Spleen (tissue), 7 donors: ENCODE data around the gene MALAT1.
"Not testable (repeated sequence)": the region's sequence is repeated elsewhere in the genome, so short reads cannot be mapped to it uniquely, and the experiment has no call there.

Source experiments
- POLR2A ChIP-seq, 3 donors: fragments of 450-650 bp; IDR thresholded peaks; one replicate each; pipeline ENCODE4 v1.5.1; 2017; ENCODE audit warnings: antibody characterized with exemption in 3 of 3, mild to moderate bottlenecking in 1 of 3
- TF ChIP-seq, protein P1 (sequence below), 11 experiments: fragments of 200-600 bp in 7 of 11; fragments of 450-650 bp in 4 of 11; sonication (generic) in 4 of 11; IDR thresholded peaks in 8 of 11; conservative IDR thresholded peaks in 3 of 11; 1 replicate in 7 of 11; 2 replicates in 4 of 11; pipeline versions ENCODE4 v1.4.0 to v1.8.0; 2016 to 2021; ENCODE audit warnings: antibody characterized with exemption in 11 of 11, inconsistent platforms in 4 of 11, mild to moderate bottlenecking in 1 of 11
- donor health status: DM: no; HTN: no; CAD: no; lungs with moderate emphysema.
- donor health status: DM: no; HTN: no; CAD: no.
- donor health status: DM: no; HTN: no; CAD: no.

DNA sequence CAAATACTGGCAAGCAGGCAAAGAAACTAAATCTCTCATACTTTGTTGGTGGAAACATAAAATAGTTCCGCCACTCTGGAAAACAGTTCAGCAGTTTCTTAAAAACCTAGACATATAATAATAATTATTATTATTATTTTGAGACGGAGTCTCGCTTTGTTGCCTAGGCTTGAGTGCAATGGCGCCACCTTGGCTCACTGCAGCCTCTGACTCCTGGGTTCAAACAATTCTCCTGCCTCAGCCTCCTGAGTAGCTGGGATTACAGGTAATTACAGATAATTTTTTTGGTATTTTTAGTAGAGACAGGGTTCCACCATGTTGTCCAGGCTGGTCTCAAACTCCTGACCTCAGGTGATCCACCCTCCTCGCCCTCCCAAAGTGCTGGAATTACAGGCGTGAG, 31.5 kb upstream of the MALAT1 start:
- TF ChIP-seq, protein P1, sequence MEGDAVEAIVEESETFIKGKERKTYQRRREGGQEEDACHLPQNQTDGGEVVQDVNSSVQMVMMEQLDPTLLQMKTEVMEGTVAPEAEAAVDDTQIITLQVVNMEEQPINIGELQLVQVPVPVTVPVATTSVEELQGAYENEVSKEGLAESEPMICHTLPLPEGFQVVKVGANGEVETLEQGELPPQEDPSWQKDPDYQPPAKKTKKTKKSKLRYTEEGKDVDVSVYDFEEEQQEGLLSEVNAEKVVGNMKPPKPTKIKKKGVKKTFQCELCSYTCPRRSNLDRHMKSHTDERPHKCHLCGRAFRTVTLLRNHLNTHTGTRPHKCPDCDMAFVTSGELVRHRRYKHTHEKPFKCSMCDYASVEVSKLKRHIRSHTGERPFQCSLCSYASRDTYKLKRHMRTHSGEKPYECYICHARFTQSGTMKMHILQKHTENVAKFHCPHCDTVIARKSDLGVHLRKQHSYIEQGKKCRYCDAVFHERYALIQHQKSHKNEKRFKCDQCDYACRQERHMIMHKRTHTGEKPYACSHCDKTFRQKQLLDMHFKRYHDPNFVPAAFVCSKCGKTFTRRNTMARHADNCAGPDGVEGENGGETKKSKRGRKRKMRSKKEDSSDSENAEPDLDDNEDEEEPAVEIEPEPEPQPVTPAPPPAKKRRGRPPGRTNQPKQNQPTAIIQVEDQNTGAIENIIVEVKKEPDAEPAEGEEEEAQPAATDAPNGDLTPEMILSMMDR (IDR thresholded peaks at IDR 0.05 in 8 of 11, conservative IDR thresholded peaks at IDR 0.05 in 3 of 11): not testable (repeated sequence)
- TF ChIP-seq POLR2A (IDR thresholded peaks at IDR 0.05): not testable (repeated sequence)
